ENCODE results near the gene PRND. TPM values are rescaled to one million over a fixed set of nuclear protein-coding genes. Genes with fewer than 3 reads are reported as not detected.
"Not testable (repeated sequence)": the region's sequence is repeated elsewhere in the genome, so short reads cannot be mapped to it uniquely, and the experiment has no call there.

Gene PRND
- total RNA-seq, 1 donor from 2014 or later, result not detected

- H3K27ac ChIP-seq (replicated peaks), result no peak overlapping the region
- peaks cover 16% of the 10 kb centered on the region for H3K9me3 ChIP-seq (replicated peaks)
- H3K4me1 ChIP-seq, result no peaks in the 10 kb centered on the region
- TF ChIP-seq CTCF (IDR thresholded peaks at IDR 0.05; ENCODE audit: borderline replicate concordance), result no peak
- no peak for DNase-seq
- peaks cover 5% of the 10 kb centered on the region for H3K27me3 ChIP-seq (ENCODE audit: low read depth)
- no peaks in the 10 kb centered on the region for H3K36me3 ChIP-seq
- intact Hi-C loops (cut with micrococcal nuclease), result no loop called here
- H3K4me3 ChIP-seq, result no peak overlapping the region
These were observed 50.4 kb downstream of the PRND start for GRCh38 chr20:4772132-4772531.

GRCh38 chr20:4773014-4773413 lies 51.3 kb downstream of the PRND start:
- H3K4me1 ChIP-seq; H3K36me3 ChIP-seq; DNase-seq; H3K4me3 ChIP-seq; H3K27me3 ChIP-seq (ENCODE audit: low read depth); intact Hi-C loops (cut with micrococcal nuclease); H3K27ac ChIP-seq (replicated peaks): not testable (repeated sequence)
- peaks cover 16% of the 10 kb centered on the region for H3K9me3 ChIP-seq (replicated peaks)

- H3K36me3 ChIP-seq, result no peaks in the 10 kb centered on the region
- no peak overlapping the region for H3K4me3 ChIP-seq
- H3K27ac ChIP-seq (replicated peaks), result no peak overlapping the region
- DNase-seq, result no peak
- no peaks in the 10 kb centered on the region for H3K4me1 ChIP-seq
- no peak for TF ChIP-seq CTCF (IDR thresholded peaks at IDR 0.05; ENCODE audit: borderline replicate concordance)
- H3K27me3 ChIP-seq (ENCODE audit: low read depth), result peaks cover 5% of the 10 kb centered on the region
- H3K9me3 ChIP-seq (replicated peaks), result peaks cover 16% of the 10 kb centered on the region
- intact Hi-C loops (cut with micrococcal nuclease), result no loop called here
These were observed 52.0 kb downstream of the PRND start for GRCh38 chr20:4773736-4774135.

GRCh38 chr20:4774207-4774606 lies 52.5 kb downstream of the PRND start:
- TF ChIP-seq CTCF (IDR thresholded peaks at IDR 0.05; ENCODE audit: borderline replicate concordance), result no peak
- Histone ChIP-seq H3K36me3 (no peaks in the 10 kb centered on the region), H3K27ac (replicated peaks) (no peak overlapping the region), H3K4me1 (no peaks in the 10 kb centered on the region), H3K4me3 (no peak overlapping the region), H3K9me3 (replicated peaks) (peaks cover 16% of the 10 kb centered on the region), H3K27me3 (ENCODE audit: low read depth) (peaks cover 5% of the 10 kb centered on the region)
- intact Hi-C loops (cut with micrococcal nuclease), result no loop called here
- no peak for DNase-seq

GRCh38 chr20:4775322-4776078 lies 53.8 kb downstream of the PRND start:
- intact Hi-C loops (cut with micrococcal nuclease), result no loop called here
- no peak overlapping the region for H3K27ac ChIP-seq (replicated peaks)
- H3K9me3 ChIP-seq (replicated peaks), result peaks cover 16% of the 10 kb centered on the region
- H3K36me3 ChIP-seq, result no peaks in the 10 kb centered on the region
- TF ChIP-seq CTCF (IDR thresholded peaks at IDR 0.05; ENCODE audit: borderline replicate concordance), result no peak
- no peak for DNase-seq
- H3K4me3 ChIP-seq, result no peak overlapping the region
- peaks cover 9% of the 10 kb centered on the region for H3K27me3 ChIP-seq (ENCODE audit: low read depth)
- no peaks in the 10 kb centered on the region for H3K4me1 ChIP-seq

GRCh38 chr20:4776079-4776630 lies 54.4 kb downstream of the PRND start:
- peaks cover 9% of the 10 kb centered on the region for H3K27me3 ChIP-seq (ENCODE audit: low read depth)
- no peak overlapping the region for H3K27ac ChIP-seq (replicated peaks)
- H3K9me3 ChIP-seq (replicated peaks), result peaks cover 15% of the 10 kb centered on the region
- H3K36me3 ChIP-seq, result no peaks in the 10 kb centered on the region
- no peak for TF ChIP-seq CTCF (IDR thresholded peaks at IDR 0.05; ENCODE audit: borderline replicate concordance)
- H3K4me1 ChIP-seq, result no peaks in the 10 kb centered on the region
- intact Hi-C loops (cut with micrococcal nuclease), result no loop called here
- no peak overlapping the region for H3K4me3 ChIP-seq
- DNase-seq, result no peak
